Lung (tissue), 12 donors: ENCODE data around the gene TIAM2. TPM values are rescaled to one million over a fixed set of nuclear protein-coding genes. Genes with fewer than 3 reads are reported as not detected.

Experiments used
- ATAC-seq: fragments of 200-7000 bp; cut with Tn5 transposase; one replicate; pipeline ENCODE4 v1.9.1; 2020; ENCODE audit warnings: moderate number of reproducible peaks; ENCODE audit not compliant: insufficient read depth, low FRiP score
- DNase-seq, 3 donors: peaks; one replicate each; pipeline ENCODE4 v3.0.0-alpha.2; 2013 to 2017
- H3K27ac ChIP-seq, 2 donors: one replicate each; pipeline ENCODE4 v1.5.1; 2013; ENCODE audit warnings: mild to moderate bottlenecking in 2 of 2, moderate library complexity in 2 of 2, control low read depth in 1 of 2, inconsistent platforms in 1 of 2, low read depth in 1 of 2, low read length in 1 of 2
- H3K27me3 ChIP-seq, 3 donors: one replicate each; pipeline ENCODE4 v1.5.1; 2013; ENCODE audit warnings: low read length in 2 of 3; ENCODE audit not compliant: control insufficient read depth in 3 of 3, insufficient read depth in 3 of 3
- H3K36me3 ChIP-seq, 4 donors: one replicate each; pipeline ENCODE4 v1.5.1; 2013; ENCODE audit warnings: low read length in 4 of 4, mild to moderate bottlenecking in 1 of 4, moderate library complexity in 1 of 4; ENCODE audit not compliant: control insufficient read depth in 4 of 4, insufficient read depth in 4 of 4
- H3K4me1 ChIP-seq, 5 donors: one replicate each; pipeline ENCODE4 v1.5.1; 2013; ENCODE audit warnings: low read length in 5 of 5, mild to moderate bottlenecking in 2 of 5, moderate library complexity in 1 of 5; ENCODE audit not compliant: control insufficient read depth in 5 of 5, insufficient read depth in 5 of 5
- H3K4me3 ChIP-seq: one replicate; pipeline ENCODE4 v1.5.1; 2013; ENCODE audit warnings: mild to moderate bottlenecking, control low read depth, moderate library complexity
- H3K9ac ChIP-seq, 2 donors: one replicate each; pipeline ENCODE4 v1.5.1; 2013; ENCODE audit warnings: low read length in 2 of 2, control low read depth in 1 of 2; ENCODE audit not compliant: insufficient read depth in 1 of 2
- H3K9me3 ChIP-seq, 4 donors: one replicate each; pipeline ENCODE4 v1.5.1; 2013; ENCODE audit warnings: low read length in 3 of 4, mild to moderate bottlenecking in 1 of 4, moderate library complexity in 1 of 4; ENCODE audit not compliant: control insufficient read depth in 4 of 4, insufficient read depth in 3 of 4
- CTCF ChIP-seq: IDR thresholded peaks from 2 replicates; pipeline ENCODE4 v1.5.1; 2012; ENCODE audit warnings: mild to moderate bottlenecking; ENCODE audit errors: control extremely low read depth, extremely low read depth
- WGBS, 2 donors: extraction: QIAGEN DNeasy Blood & Tissue Kit; methylation state at CpG; one replicate each; pipeline ENCODE4 v1.1.7; 2013; 5-methylcytosine and 5-hydroxymethylcytosine counted together
- polyA plus RNA-seq, 2 donors: library from polyadenylated mRNA; stranded (reverse); fragments of 200-250 nt; gene quantifications; one replicate each; pipeline ENCODE4 v1.2.1, GENCODE V29; 2013
- total RNA-seq, 2 donors: library from RNA; depleted of rRNA in 1 of 2; stranded (reverse); fragments of >200 nt in 1 of 2; gene quantifications; one replicate each; pipeline ENCODE4 v1.2.1, GENCODE V29; 2014 to 2021
- donor health status: control.
- donor health status: control.
- donor health status: Bipolar disorder and iron deficiency.
- donor health status: healthy.
- donor health status: DM: yes; HTN: yes; CAD: no.

TIAM2 gene
- total and polyA plus RNA-seq, 4 donors: 1.8 to 17.5 (median 4.1) TPM

- no peak overlapping the region for H3K9ac ChIP-seq
- DNase-seq: no peak
- no peak overlapping the region for H3K4me3 ChIP-seq
- peaks cover 0 to 19% (median 6%) of the 10 kb centered on the region in 4 donors for H3K36me3 ChIP-seq
- peak overlapping the region in 1 of 2 donors; percentile 10 for H3K27ac ChIP-seq
- no peak for TF ChIP-seq CTCF
- 95 to 97% methylated on average over 10 of the region's 10 CpGs for WGBS, 2 donors
- no peak for ATAC-seq
- peaks cover 3 to 6% (median 4%) of the 10 kb centered on the region in 5 donors for H3K4me1 ChIP-seq
- H3K9me3 ChIP-seq: no peaks in the 10 kb centered on the region
- H3K27me3 ChIP-seq: no peaks in the 10 kb centered on the region
Observed at GRCh38 chr6:155250701-155251381, 255.7 kb downstream of the TIAM2 start.

GRCh38 chr6:155252581-155252980 is 257.5 kb downstream of the TIAM2 start:
- Histone ChIP-seq H3K27me3 (no peaks in the 10 kb centered on the region), H3K9me3 (no peaks in the 10 kb centered on the region), H3K9ac (no peak overlapping the region), H3K27ac (no peak overlapping the region), H3K4me1 (peaks cover 0 to 6% (median 4%) of the 10 kb centered on the region in 5 donors), H3K36me3 (peaks cover 4 to 22% (median 9%) of the 10 kb centered on the region in 4 donors), H3K4me3 (no peak overlapping the region)
- no peak for TF ChIP-seq CTCF
- no peak for DNase-seq
- ATAC-seq: no peak
- WGBS, 2 donors: 97 to 98% methylated on average over 8 of the region's 8 CpGs

- no peak overlapping the region for H3K4me3 ChIP-seq
- no peak overlapping the region for H3K27ac ChIP-seq
- H3K27me3 ChIP-seq: no peaks in the 10 kb centered on the region
- H3K9me3 ChIP-seq: no peaks in the 10 kb centered on the region
- DNase-seq: no peak
- H3K4me1 ChIP-seq: peaks cover 0 to 9% (median 0%) of the 10 kb centered on the region in 5 donors
- no peak for TF ChIP-seq CTCF
- ATAC-seq: no peak
- H3K9ac ChIP-seq: no peak overlapping the region
- H3K36me3 ChIP-seq: peaks cover 4 to 22% (median 12%) of the 10 kb centered on the region in 4 donors
- WGBS, 2 donors: 70 to 83% methylated on average over 1 of the region's 1 CpG
Observed at GRCh38 chr6:155253337-155253736, 258.2 kb downstream of the TIAM2 start.
